ENCODE measurements around the gene ENTREP1.

Gene ENTREP1

GRCh38 chr9:69319324-69320025 lies 5.5 kb upstream of the ENTREP1 start:
- DNase-seq = no peak

GRCh38 chr9:69322256-69322655 lies 2.8 kb upstream of the ENTREP1 start:
- no peak for DNase-seq

- no peak for DNase-seq
Observed at GRCh38 chr9:69323861-69324260, 1.2 kb upstream of the ENTREP1 start.

GRCh38 chr9:69325409-69326212 lies 596 bp downstream of the ENTREP1 start:
- no peak for DNase-seq

GRCh38 chr9:69326261-69326660 lies 1.2 kb downstream of the ENTREP1 start:
- no peak for DNase-seq

- no peak for DNase-seq
Observed at GRCh38 chr9:69330580-69330979, 5.6 kb downstream of the ENTREP1 start.

GRCh38 chr9:69331444-69331843 lies 6.4 kb downstream of the ENTREP1 start:
- no peak for DNase-seq

GRCh38 chr9:69332067-69332685 lies 7.2 kb downstream of the ENTREP1 start:
- no peak for DNase-seq

- no peak for DNase-seq
Observed at GRCh38 chr9:69333716-69334115, 8.7 kb downstream of the ENTREP1 start.

- DNase-seq = no peak
Observed at GRCh38 chr9:69334317-69334716, 9.3 kb downstream of the ENTREP1 start.

- no peak for DNase-seq
Observed at GRCh38 chr9:69339620-69340019, 14.6 kb downstream of the ENTREP1 start.

GRCh38 chr9:69340631-69341030 lies 15.6 kb downstream of the ENTREP1 start:
- no peak for DNase-seq

- DNase-seq = no peak
Observed at GRCh38 chr9:69342769-69343168, 17.8 kb downstream of the ENTREP1 start.

GRCh38 chr9:69344459-69344858 lies 19.4 kb downstream of the ENTREP1 start:
- DNase-seq = no peak

- DNase-seq = no peak
Observed at GRCh38 chr9:69346596-69347390, 21.8 kb downstream of the ENTREP1 start.

GRCh38 chr9:69347607-69348006 lies 22.6 kb downstream of the ENTREP1 start:
- no peak for DNase-seq

- DNase-seq = no peak
Observed at GRCh38 chr9:69351227-69351626, 26.2 kb downstream of the ENTREP1 start.

GRCh38 chr9:69355232-69355631 lies 30.2 kb downstream of the ENTREP1 start:
- no peak for DNase-seq

GRCh38 chr9:69357030-69357775 lies 32.2 kb downstream of the ENTREP1 start:
- DNase-seq = no peak

GRCh38 chr9:69357821-69358220 lies 32.8 kb downstream of the ENTREP1 start:
- no peak for DNase-seq

- DNase-seq = no peak
Observed at GRCh38 chr9:69363191-69363590, 38.2 kb downstream of the ENTREP1 start.

GRCh38 chr9:69364510-69365150 lies 39.6 kb downstream of the ENTREP1 start:
- no peak for DNase-seq
